Motor neuron (in vitro differentiated cells): Measurements from ENCODE around the gene STIM2. TPM values are rescaled to one million over a fixed set of nuclear protein-coding genes. Genes with fewer than 3 reads are reported as not detected.
"Not testable (repeated sequence)": the region's sequence is repeated elsewhere in the genome, so short reads cannot be mapped to it uniquely, and the experiment has no call there.

Experiments
- ATAC-seq, 8 experiments: fragments of 200-7000 bp; cut with Tn5 transposase; replicated peaks in 6 of 8; 2 replicates each; pipeline ENCODE4 v1.8.0; 2021; ENCODE audit warnings: mild to moderate bottlenecking in 8 of 8, moderate library complexity in 8 of 8
- H3K27ac ChIP-seq, 2 donors: fragments of 250-450 bp; sonication (Bioruptor Pico); 2 replicates each; pipeline ENCODE4 v1.9.0; 2021; ENCODE audit warnings: antibody characterized with exemption in 2 of 2, mild to moderate bottlenecking in 2 of 2, moderate library complexity in 1 of 2
- H3K4me1 ChIP-seq, 2 donors: fragments of 250-450 bp; sonication (Bioruptor Pico); replicated peaks in 1 of 2; 2 replicates each; pipeline ENCODE4 v1.6.1; 2021; ENCODE audit warnings: antibody characterized with exemption in 2 of 2, mild to moderate bottlenecking in 2 of 2, moderate library complexity in 1 of 2
- H3K4me3 ChIP-seq, 5 donors: fragments of 250-450 bp; sonication (Bioruptor Pico); 2 replicates each; pipeline ENCODE4 v1.9.0; 2021; ENCODE audit warnings: antibody characterized with exemption in 5 of 5, mild to moderate bottlenecking in 5 of 5, moderate library complexity in 4 of 5
- WGBS, 10 experiments: fragments of 450-650 bp; shearing (Covaris generic); methylation state at CpG; one replicate each; pipeline ENCODE4 v1.0.0; 2022; 5-methylcytosine and 5-hydroxymethylcytosine counted together
- in situ Hi-C, 9 experiments: fragments of 400-800 bp; cut with MboI; loops; one replicate each; pipeline ENCODE4 v1.15.0; 2021; ENCODE audit warnings: low sequenced_read_pairs in 9 of 9, low pct_unique_long_range_greater_than_20kb in 2 of 9; ENCODE audit not compliant: unreplicated experiment in 9 of 9
- total RNA-seq, 8 experiments: library from RNA; unstranded; fragments of 300-600 nt; gene quantifications; 2 replicates each; pipeline versions ENCODE4 v1.2.3 to v1.2.4, GENCODE V29; 2022

STIM2 gene
- total RNA-seq, 8 experiments from 2014 or later, result 17.6 to 36.8 (median 28.2) TPM

DNA sequence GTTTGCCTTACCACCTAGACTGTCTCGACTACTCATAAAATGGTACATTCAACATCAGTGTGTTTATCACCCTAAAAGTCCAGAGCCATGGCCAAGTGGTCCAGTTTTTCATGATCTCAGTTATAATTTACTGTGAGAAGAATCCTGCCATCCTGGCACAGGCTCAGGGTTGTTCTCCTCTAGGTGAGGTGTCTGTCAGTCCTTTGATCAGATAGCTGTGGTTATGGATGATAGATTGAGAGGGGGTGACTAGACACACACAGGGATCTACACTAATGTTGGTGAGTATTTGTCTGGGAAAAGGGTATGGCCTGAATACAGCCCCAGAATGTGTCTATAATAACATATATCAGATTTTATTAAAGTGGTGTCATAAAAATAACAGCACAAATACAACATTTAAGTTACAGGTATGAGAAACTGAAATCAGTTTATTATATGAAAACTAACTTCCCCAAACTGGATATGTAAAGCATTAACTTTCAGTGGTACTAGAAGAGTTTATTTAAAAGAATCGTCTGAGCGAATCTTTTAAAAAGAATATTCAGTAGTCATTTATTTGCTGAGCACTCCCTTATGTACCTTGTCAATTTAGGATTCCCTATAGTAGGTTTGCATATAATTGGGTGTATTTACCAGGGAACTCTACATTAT, 93.3 kb downstream of the STIM2 start:
- in situ Hi-C loops, result no loop called here
- 65 to 100% (median 93%) methylated on average over 1 to 3 of the region's 3 CpGs for WGBS, 10 experiments
- no peaks in the 10 kb centered on the region for H3K4me1 ChIP-seq
- H3K4me3 ChIP-seq, result no peak overlapping the region
- no peak overlapping the region for H3K27ac ChIP-seq
- ATAC-seq, result no peak

DNA sequence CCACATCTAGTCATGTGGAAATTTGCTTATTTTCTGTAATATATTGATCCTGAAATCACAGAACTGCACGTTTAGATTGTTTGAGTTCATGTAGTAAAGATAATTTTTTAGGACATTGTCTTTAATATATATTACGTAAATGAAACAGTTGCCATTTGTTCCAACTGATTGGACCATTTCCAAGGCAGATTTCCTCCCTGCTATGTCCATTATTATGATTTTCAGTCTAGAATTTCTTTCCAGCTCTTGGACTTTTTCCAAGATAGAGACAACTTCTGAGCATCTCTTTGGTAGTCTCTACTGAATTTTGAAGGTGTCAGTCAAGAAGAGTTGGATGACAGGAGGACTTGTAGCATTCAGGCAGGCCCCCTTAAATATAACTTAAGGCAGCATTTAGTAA, 94.6 kb downstream of the STIM2 start:
- in situ Hi-C loops, result no loop called here
- no peak for ATAC-seq
- Histone ChIP-seq H3K4me3 (no peak overlapping the region), H3K4me1 (no peaks in the 10 kb centered on the region), H3K27ac (no peak overlapping the region)
- 43 to 100% (median 83%) methylated on average over 2 of the region's 2 CpGs; no CpG with 5 or more reads in 4 of the 10 experiments for WGBS, 10 experiments

DNA sequence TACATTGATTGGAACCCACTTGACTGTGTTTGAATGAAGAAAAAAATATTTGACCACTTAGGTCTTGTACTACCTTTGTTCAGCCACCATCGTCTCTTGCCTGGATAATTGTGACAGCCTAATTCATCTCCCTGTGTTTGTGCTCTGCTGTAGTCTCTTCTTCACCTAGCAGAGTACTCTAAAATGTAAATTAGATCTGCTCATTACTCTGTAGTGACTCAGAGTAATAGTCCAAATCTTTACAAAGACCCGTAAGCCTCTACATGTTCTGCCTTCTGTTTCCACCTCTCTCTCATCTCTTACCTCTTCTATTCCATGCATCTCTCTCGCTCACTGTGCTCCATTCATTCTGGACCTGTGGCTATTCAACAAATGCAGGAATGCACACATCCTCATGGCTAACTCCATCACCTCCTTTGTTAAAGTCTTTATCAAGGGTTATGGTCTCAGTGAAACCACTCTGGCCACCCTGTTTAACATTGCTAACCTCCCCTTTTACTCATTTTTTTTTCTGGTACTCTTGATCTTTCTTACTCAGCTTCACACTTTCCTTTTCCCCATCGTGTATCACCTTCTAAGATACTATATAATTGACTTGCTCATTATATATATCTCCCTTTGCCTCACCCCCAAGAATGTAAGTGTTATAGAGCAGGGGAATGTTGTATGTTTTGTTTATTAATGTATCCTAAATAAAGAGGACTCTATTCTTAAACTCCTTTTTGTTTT, 98.4 kb downstream of the STIM2 start:
- no peak for ATAC-seq
- WGBS, 10 experiments, result 56 to 100% (median 89%) methylated on average over 1 to 4 of the region's 4 CpGs
- Histone ChIP-seq H3K4me3 (no peak overlapping the region), H3K27ac (no peak overlapping the region), H3K4me1 (no peaks in the 10 kb centered on the region)
- in situ Hi-C loops, result no loop called here

DNA sequence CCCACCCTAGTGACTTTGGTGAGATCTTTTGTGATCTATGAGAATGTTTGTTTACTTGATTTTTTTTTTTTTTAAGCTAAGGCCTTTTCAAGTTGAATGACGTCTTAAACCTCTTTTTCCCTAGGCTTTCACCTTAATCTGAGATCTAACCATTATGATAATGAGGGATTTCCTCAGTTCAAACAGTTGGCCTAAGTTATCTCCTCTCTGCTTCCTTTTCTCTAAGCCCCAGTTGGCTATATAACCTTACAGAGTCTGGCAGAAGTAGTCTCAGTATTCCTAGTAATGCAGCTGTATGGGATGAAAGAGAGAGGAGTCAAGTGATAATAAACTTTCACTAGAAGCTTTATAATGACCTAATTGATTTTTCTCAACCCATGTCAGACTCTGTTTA, 99.0 kb downstream of the STIM2 start:
- no peak for ATAC-seq
- H3K4me1 ChIP-seq, result peaks cover 0 to 2% of the 10 kb centered on the region in 2 donors
- WGBS, 10 experiments, result 0 to 86% (median 50%) methylated on average over 1 of the region's 1 CpG; no CpG with 5 or more reads in 1 of the 10 experiments
- in situ Hi-C loops, result no loop called here
- no peak overlapping the region for H3K27ac ChIP-seq
- H3K4me3 ChIP-seq, result no peak overlapping the region

DNA sequence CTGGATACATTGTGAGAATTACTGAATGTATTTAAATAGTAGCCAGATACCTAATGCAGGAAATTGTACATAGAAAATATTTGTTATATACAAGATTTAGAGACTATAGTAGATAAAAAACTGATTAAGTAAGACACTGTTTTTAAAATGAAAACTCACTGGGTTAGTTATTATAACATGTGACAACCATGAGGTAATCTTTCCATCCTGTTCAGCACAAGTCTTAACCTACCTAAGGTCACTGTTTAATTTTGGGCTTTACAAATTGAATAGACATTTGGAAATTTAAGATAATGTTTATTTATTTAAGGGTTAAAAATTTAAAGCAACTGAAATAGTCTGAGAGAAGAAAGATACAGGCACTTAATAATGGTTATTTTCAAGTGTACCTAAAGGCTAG, 102.1 kb downstream of the STIM2 start:
- Histone ChIP-seq H3K4me3 (no peak overlapping the region), H3K4me1 (peaks cover 0 to 3% of the 10 kb centered on the region in 2 donors), H3K27ac (no peak overlapping the region)
- in situ Hi-C loops, result no loop called here
- no peak for ATAC-seq

DNA sequence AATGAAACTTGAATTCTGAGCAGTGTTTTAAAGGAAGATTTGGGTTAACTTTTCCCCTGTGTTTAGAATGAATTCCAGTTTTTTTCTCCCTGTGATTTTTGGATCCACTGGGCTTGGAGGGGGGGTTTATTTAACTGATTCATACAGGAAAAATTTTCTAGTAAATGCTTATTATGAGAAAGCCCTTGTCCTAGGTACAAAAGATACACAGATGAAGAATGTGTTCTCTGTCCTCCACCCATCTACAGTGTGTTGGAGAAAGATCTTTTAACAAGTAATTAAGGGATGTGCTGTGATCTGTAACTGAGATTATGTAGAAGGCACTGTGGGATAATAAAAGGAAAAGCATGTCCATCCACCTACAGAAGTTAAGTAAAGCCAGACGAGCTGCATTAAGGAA, 103.9 kb downstream of the STIM2 start:
- Histone ChIP-seq H3K4me3 (no peak overlapping the region), H3K27ac (no peak overlapping the region), H3K4me1 (peaks cover 0 to 3% of the 10 kb centered on the region in 2 donors)
- WGBS, 10 experiments, result 25 to 80% (median 39%) methylated on average over 1 of the region's 1 CpG; no CpG with 5 or more reads in 4 of the 10 experiments
- ATAC-seq, result peak in 1 of 8 experiments; percentile 17
- in situ Hi-C loops, result no loop called here

DNA sequence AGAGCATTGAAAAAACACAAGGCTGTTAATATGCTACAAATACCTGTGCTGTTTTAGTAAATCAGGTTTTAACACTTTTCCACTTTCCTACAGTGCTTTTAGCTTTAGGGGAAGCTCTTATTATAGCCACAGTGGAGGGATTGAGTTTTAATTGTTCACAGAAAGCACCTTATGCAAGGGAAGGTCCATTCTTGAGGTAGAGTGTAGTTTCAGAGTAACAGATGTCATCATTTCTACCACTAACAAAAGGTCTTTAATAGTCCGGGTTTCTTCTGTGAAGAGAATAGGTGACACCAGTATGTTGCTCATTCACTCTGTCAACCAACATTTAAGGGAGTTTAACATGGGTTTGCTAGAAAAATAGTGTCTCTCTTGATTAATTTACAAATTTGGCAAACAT, 104.4 kb downstream of the STIM2 start:
- no peak overlapping the region for H3K4me3 ChIP-seq
- WGBS, 10 experiments, result 0 to 60% (median 22%) methylated on average over 1 of the region's 1 CpG; no CpG with 5 or more reads in 3 of the 10 experiments
- H3K4me1 ChIP-seq, result peaks cover 0 to 3% of the 10 kb centered on the region in 2 donors
- no peak overlapping the region for H3K27ac ChIP-seq
- no peak for ATAC-seq
- in situ Hi-C loops, result no loop called here

DNA sequence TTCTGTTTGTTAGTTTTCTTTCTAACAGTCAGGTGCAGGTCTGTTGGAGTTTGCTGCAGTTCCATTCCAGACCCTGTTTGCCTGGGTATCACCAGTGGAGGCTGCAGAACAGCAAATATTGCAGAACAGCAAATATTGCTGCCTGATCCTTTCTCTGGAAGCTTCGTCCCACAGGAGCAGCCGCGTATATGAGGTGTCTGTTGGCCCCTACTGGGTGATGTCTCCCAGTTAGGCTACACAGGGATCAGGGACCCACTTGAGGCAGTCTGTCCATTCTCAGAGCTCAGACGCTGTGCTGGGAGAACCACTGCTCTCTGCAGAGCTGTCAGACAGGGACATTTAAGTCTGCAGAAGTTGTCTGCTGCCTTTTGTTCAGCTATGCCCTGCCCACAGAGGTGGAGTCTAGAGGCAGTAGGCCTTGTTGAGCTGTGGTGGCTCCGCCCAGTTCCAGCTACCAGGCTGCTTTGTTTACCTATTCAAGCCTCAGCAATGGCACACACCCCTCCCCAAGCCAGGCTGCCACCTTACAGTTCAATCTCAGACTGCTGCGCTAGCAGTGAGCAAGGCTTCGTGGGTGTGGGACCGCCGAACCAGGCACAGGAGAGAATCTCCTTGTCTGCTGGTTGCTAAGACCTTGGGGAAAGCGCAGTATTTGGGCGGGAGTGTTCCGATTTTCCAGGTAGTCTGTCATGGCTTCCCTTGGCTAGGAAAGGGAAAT, 115.0 kb downstream of the STIM2 start:
- H3K27ac ChIP-seq, H3K4me3 ChIP-seq, in situ Hi-C loops, H3K4me1 ChIP-seq: not testable (repeated sequence)
- peak in 2 of 8 experiments; percentile 54 to 64 for ATAC-seq
- WGBS, 10 experiments, result 81 to 100% (median 95%) methylated on average over 1 to 7 of the region's 12 CpGs; no CpG with 5 or more reads in 2 of the 10 experiments

DNA sequence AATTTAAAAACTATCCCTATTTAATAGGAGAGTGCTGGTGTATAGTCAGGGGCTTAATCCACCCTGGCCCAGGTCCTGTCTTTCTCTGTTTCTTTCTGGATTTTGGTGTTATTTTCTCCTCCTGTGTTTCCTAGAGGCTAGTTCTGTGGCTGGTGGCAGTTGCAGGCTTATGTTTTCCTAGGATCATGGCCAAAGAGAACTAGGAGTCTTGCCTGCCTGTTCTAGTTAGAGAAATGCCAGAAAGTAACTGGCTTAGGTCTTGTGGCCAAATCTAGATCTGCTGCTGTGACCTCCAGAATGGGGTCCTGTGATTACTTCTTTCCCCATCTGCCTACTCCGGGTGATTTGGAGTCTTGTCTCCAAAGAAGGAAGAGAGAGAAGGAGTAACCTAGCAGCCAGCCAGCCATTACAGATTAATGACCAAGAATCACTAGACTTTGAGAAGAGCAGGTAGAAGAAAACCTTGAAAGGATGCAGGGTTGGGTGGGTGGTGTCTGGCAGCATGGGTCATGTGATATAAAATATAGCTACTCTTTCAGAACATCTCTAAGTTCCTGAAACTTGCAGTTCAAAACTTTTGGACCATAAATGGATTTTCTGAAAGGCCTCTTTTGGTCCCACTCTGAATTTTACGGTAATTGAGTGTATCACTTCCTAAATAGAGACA, 117.9 kb downstream of the STIM2 start:
- Histone ChIP-seq H3K27ac (no peak overlapping the region), H3K4me3 (no peak overlapping the region), H3K4me1 (peaks cover 0 to 2% of the 10 kb centered on the region in 2 donors)
- in situ Hi-C loops, result no loop called here
- ATAC-seq, result no peak
- WGBS, 10 experiments, result 50 to 100% (median 73%) methylated on average over 1 to 2 of the region's 2 CpGs; no CpG with 5 or more reads in 2 of the 10 experiments

DNA sequence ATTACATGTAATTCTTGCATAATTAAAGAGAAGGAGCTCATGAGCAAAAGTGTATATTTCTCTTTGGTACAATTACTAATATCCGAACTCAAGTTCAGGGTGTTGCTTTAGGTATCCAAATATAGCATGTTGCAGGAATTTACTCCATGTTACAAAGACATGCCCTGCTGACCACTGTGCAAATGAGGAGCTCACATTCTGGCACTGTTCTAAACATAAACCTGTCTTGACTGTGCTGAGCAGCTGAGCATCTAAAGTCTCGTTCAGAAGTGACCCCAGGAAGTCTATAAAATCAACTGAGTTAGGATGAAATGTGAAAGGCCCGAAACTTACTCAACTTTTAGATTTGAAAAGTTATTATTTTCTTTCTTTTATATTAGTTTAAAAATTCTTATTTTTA, 124.3 kb downstream of the STIM2 start:
- no peak overlapping the region for H3K27ac ChIP-seq
- in situ Hi-C loops, result no loop called here
- WGBS, 10 experiments, result 47 to 100% (median 91%) methylated on average over 2 to 3 of the region's 3 CpGs
- peak in 2 of 8 experiments; percentile 31 to 46 for ATAC-seq
- H3K4me3 ChIP-seq, result no peak overlapping the region
- H3K4me1 ChIP-seq, result no peaks in the 10 kb centered on the region

DNA sequence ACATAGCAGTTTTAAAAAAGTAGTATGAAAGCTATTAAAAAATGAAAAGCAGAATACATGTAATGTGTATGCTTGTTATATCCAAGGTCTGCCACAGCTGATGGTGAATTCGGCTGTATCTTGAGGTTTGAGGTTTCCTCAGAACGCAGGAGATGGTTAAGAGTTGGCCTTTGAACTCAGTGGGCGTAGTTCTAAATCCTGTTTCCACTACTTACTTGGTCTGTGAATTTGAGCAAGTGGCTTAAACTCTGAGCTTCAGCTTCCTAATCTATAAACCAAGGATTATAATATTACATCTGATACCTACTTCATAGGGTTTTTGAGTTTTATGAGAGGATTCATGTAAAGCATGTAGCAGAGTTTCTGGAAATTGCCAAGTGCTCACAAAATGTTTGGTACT, 125.2 kb downstream of the STIM2 start:
- no peak for ATAC-seq
- Histone ChIP-seq H3K27ac (no peak overlapping the region), H3K4me1 (no peaks in the 10 kb centered on the region), H3K4me3 (no peak overlapping the region)
- WGBS, 10 experiments, result 70 to 100% (median 87%) methylated on average over 1 to 3 of the region's 3 CpGs; no CpG with 5 or more reads in 1 of the 10 experiments
- in situ Hi-C loops, result no loop called here

DNA sequence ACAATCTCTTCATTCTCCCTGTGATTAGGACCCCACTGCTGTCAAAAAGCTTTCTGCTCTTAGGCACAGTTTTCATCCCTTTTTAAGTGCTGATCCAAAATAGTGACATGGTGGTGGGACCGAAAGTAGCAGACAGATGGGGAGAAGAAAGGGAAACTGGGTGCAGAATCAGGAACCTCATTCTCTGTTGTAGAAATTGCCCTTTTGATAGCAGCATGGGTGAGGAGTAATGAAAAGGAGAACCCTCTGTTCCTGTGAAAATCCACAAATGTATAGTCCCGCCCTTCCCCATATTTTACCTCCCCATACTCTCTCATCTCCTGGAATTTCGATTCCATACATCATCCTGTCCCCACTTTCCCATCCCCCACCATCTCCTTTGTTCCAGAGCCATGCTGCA, 126.5 kb downstream of the STIM2 start:
- Histone ChIP-seq H3K27ac (no peak overlapping the region), H3K4me3 (no peak overlapping the region), H3K4me1 (no peaks in the 10 kb centered on the region)
- WGBS, 10 experiments, result 62 to 100% (median 83%) methylated on average over 1 to 3 of the region's 3 CpGs; no CpG with 5 or more reads in 4 of the 10 experiments
- no peak for ATAC-seq
- in situ Hi-C loops, result no loop called here

DNA sequence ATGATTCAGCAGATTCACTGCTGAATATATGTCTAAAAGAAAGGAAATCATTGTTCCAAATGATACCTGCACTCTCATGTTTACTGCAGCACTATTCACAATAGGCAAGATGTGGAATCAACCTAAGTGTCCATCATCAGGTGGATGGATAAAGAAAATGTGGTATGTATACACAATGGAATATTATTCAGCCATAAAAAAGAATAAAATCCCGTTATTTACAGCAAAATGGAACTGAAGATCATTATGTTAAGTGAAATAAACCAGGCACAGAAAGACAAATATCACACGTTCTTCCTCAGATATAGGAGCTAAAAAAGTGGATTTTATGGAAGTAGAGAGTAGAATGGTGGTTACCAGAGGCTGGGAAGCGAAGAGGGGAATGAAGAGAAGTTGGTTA, 130.4 kb downstream of the STIM2 start:
- Histone ChIP-seq H3K4me1 (no peaks in the 10 kb centered on the region), H3K27ac (no peak overlapping the region), H3K4me3 (no peak overlapping the region)
- WGBS, 10 experiments, result 70 to 100% (median 95%) methylated on average over 1 to 3 of the region's 3 CpGs
- in situ Hi-C loops, result no loop called here
- ATAC-seq, result no peak
